GM21367 (cell line): ENCODE data around the gene ZDHHC21.
A peak's percentile ranks its signal among the peaks of the same experiment; 100 is the strongest.

Experiments used
- ATAC-seq: cut with Tn5 transposase; IDR thresholded peaks from one replicate; pipeline ENCODE4 v1.9.1; 2021; ENCODE audit not compliant: unreplicated experiment

The ZDHHC21 gene, protein sequence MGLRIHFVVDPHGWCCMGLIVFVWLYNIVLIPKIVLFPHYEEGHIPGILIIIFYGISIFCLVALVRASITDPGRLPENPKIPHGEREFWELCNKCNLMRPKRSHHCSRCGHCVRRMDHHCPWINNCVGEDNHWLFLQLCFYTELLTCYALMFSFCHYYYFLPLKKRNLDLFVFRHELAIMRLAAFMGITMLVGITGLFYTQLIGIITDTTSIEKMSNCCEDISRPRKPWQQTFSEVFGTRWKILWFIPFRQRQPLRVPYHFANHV

GRCh38 chr9:14693251-14693861 is at the start of gene ZDHHC21:
Gene ZDHHC21 (minus strand): TSS chr9:14693432. CDS start chr9:14674340, 19,092 bp downstream.
- peak; percentile 67 for ATAC-seq

GRCh38 chr9:14741369-14741768 is 48.1 kb upstream of the ZDHHC21 start:
- ATAC-seq, result peak; percentile 64

DNA sequence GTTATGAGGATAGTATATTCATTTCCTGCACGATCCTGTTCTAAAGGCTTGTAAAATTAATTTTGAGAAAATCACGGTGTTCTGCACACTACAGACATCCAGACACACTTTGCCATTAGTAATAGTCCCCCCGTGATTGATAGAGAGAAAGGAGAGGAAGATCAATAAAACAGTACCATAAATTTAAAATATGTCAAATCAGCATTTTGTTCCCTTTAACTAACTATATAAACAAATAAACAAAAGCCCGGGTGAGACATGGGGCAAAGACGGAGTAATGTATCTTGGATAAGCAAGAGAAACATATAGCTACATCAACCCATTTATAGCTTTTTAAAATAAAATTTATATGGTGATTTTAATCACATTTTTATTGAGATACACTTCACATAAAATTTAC is 39.9 kb upstream of the ZDHHC21 start:
- no peak for ATAC-seq

DNA sequence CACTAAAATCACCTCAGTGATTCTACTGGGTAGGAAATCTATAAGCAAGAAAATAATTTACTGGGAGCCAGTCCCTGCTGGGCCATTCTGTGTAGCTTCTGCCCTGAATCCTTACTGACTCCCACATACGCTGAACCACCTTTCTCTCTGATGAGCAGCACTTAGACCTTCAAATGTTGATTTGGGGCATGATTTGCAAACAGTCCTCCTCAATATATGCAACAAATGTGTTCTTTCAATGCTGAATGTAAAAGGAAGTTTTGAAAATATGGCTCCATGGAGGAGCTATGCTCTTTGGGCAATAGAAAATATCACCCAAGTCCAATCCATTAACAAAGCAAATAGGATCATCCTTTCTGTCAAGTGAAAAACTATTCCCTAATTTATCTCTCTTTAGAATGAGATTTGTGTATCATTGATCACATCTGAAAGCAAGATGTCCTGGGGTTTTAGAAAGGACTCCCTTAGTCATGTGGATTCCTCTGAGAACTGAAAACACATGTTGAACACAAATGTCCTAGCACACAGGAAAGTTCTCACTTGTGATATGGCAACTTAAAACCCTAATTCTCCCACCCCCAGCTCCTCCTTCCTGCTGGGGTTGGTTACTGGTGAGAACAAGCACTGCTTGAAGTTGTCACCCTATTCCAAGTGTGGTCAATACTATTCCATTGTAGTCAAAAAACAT is 38.2 kb upstream of the ZDHHC21 start:
- ATAC-seq, result no peak

GRCh38 chr9:14730461-14730898 is 37.2 kb upstream of the ZDHHC21 start:
- ATAC-seq, result no peak

DNA sequence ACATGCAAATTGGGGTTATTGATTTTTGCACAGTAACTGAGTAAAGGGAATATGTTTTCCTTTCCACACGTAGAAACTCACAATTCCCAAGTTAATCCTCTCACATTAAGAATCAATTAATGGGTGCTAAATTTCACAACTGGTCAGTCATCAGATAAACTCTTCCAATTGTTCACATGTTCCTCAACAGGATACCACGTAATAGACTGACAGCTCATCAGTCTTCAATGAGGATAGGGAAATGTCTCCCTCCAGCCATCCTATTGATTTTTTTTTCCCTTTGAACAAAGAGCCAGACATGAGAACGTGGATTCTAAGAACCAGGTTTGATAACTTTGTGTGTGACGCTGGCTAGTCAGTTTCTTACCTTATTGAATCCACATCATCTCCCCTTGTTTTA is 30.1 kb upstream of the ZDHHC21 start:
- ATAC-seq, result no peak

DNA sequence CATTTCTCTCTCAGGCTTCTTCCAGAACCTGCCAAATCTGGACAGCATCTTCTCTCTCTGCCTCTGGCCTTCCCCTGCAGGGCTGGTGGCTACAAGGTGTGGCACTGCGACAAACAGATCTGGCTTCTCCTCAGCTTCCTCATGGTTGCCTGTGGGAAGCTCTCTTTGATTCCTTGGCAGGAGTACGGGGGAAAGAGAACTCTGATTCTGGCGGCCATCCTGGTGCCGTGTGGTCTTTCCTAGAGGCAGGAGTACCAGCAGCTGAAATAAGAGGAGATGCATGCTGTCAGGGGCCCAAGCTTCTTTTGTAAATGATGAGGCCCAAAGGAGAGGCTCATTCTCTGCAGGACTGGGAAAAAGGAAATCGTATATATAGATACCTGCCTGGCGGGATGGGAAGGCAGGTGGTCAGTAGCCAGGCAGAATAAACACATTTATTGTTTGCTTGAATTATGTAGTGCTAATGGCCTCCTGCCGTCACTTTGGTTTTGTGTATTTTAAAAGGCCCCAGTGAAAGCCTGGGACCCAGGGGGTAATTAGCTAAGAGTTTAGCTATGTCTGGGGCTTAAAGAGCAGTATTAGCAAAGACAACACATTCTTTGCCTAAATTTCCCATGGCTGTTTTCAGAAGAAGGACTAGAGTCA is 29.3 kb upstream of the ZDHHC21 start, which contains the start of gene CER1:
TSS of gene CER1 (minus strand) at position 343 of the 645 bp plus-strand sequence. CDS start at position 282, 61 bp downstream.
- no peak for ATAC-seq

GRCh38 chr9:14719231-14719923 is 26.1 kb upstream of the ZDHHC21 start:
- ATAC-seq, result no peak

- ATAC-seq, result no peak
Observed at GRCh38 chr9:14715102-14715501, 21.9 kb upstream of the ZDHHC21 start.

DNA sequence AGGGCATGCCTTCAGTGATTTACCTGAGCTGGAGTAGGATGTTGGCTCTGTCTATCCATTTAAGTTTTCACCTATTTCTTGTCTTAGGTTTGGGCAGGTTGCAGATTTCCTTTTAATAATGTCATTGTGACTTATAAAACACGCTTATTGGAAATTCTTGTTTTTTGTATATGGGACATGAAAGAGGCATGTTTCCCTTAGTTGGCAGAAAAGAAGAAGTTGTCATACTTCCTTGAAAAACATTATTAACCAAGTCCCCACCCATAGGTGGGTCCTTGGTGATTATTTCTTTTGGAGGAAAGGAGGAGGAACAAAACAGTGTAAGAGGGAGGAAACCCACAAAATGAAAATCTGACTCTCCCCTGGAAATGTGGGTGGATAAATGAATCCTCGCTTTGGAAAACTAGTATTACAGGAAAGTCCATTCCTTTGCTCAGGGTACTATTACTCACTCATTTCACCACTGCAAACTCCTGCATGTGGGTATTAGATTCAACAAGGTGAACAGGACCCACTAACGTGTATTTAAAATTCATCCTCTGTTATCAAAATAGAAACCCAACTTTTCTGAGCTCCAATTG is 20.0 kb upstream of the ZDHHC21 start:
- ATAC-seq, result no peak

GRCh38 chr9:14710804-14711203 is 17.6 kb upstream of the ZDHHC21 start:
- no peak for ATAC-seq

- ATAC-seq, result peak; percentile 69
Observed at GRCh38 chr9:14706530-14707140, 13.4 kb upstream of the ZDHHC21 start.

DNA sequence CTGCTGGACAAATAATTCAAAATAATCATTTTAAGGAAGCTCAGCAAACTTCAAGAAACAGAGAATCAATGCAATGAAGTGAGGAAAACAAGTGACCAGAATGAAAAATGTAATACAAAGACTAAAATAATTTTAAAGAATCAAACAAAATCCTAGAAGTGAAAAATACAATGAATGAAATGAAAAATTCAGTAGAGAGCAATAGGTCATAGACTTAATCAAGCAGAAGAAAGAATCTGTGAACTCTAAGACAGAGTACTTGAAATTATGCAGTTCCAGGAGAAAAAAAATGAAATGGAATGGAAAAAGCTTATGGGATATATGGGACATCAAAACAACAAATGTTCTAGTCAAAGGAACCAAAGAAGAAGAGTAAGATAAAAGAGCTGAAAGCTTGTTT is 11.8 kb upstream of the ZDHHC21 start:
- ATAC-seq, result no peak

GRCh38 chr9:14704281-14704680 is 11.0 kb upstream of the ZDHHC21 start:
- no peak for ATAC-seq

GRCh38 chr9:14702200-14702720 is 9.0 kb upstream of the ZDHHC21 start:
- no peak for ATAC-seq

- peak; percentile 23 for ATAC-seq
Observed at GRCh38 chr9:14692470-14693250, 572 bp downstream of the ZDHHC21 start.

GRCh38 chr9:14690948-14691730 is 2.1 kb downstream of the ZDHHC21 start:
- ATAC-seq, result no peak

- ATAC-seq, result no peak
Observed at GRCh38 chr9:14687042-14687719, 6.1 kb downstream of the ZDHHC21 start.
